Endothelial cell of hepatic sinusoid (primary cell): ENCODE results near the gene RIPOR3.
"Not testable (repeated sequence)": the region's sequence is repeated elsewhere in the genome, so short reads cannot be mapped to it uniquely, and the experiment has no call there.

Source experiments
- in situ Hi-C: cut with HindIII; loops from 2 replicates; pipeline ENCODE4 v1.10.0; 2017; ENCODE audit warnings: low sequenced_read_pairs

Gene RIPOR3

DNA sequence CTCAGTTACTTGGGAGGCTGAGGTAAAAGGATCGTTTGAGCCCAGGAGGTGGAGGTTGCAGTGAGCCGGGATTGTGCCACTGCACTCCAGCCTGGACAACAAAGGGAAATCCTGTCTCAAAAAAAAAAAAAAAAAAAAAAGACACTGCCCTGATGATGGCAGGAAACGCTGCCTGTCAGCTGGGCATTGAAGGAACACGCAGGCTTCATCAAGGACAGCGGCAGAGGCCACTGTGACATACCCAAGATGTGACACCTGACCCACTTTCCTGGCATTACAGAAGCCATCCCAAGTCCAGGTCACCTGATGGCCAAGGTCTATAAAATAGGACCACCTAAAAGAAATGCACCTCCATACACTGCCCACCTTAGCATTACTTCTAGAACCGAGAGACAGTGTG, 75.9 kb downstream of the RIPOR3 start:
- in situ Hi-C loops = no loop called here

DNA sequence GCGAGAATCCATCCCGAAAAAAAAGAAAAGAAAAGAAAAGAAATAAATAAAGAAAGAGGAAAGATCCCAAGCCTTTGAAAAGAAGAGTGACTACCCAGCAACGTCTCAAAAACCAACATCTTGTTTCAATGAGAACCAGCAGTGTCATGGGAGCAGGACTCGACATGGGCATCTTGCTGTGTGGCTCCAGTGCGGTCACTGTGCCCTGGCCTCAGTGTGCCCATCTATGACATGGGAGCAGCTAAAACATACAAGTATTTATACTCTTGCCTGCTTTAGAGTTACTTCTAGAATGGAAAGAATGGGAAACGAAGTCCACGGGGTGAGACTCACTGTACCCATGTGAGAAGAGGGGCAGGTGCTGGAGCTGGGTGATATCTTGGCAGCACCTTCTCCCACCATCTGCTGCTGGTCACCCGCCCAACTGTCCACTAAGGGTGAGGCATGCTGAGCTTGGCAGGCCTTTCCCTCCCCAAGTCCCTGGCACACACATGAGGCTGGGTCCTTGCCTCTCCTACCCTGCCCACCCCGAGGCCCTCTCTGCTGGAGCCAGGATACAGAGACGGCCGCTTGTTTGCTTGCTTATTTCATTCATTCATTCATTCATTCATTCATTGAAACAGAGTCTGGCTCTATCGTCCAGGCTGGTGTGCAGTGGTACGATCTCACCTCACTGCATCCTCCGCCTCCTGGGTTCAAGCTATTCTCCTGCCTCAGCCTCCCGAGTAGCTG, 77.7 kb downstream of the RIPOR3 start:
- in situ Hi-C loops = no loop called here

DNA sequence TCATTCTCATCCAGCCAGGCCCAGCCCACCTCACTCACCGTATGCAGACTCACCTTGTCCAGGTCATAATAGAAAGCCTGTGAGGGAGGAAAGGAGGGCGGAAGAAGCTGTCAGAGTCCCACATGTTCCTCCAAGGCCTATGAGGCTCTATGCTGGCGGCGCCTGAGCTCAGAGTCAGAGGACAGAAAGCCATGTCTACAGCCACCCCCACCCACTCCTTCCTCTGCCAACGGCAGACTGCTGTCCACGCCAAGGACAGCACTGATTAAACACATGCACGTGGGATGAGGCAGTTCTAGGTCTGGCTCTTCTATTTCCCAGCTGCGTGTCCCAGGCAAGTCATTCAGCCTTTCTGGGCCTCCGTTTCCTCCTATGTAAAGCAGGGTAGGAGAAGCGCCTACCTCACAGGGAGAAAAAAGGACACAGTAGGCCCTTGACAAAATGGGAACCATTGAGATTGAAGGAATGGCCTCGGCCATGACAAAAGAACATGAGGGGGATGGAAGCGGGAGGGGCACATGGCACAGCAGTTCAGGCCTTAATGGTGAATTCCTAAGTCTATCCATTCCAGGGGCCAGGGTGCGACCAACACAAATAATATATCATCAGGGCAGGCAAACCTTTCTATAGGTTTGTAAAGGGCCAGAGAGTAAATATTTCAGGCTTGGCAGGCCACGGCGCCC, 80.1 kb downstream of the RIPOR3 start:
- in situ Hi-C loops = no loop called here

DNA sequence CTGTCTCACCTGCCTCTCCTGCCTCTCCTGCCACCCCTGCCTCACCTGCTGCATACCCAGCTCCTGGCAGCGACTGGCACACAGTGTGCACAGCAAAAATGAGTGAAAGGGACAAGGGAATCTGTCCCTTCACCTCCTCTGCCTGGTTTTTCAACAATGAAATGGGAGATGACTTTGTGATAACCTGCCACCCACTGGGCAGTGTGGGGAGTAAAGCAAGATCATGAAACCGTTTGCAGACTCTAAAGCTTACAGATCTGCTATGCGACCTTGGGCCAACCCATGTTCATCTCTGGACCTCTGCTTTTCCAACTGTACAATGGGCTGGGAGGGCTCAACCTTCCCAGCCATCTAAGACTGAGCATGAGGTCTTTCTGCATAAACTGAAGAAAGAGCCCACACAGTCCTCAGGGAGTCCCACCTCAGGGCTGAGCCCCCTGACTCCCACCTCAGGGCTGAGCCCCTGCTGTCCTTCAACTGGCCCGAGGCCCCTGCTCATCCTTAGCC, 81.1 kb downstream of the RIPOR3 start:
- in situ Hi-C loops = no loop called here

DNA sequence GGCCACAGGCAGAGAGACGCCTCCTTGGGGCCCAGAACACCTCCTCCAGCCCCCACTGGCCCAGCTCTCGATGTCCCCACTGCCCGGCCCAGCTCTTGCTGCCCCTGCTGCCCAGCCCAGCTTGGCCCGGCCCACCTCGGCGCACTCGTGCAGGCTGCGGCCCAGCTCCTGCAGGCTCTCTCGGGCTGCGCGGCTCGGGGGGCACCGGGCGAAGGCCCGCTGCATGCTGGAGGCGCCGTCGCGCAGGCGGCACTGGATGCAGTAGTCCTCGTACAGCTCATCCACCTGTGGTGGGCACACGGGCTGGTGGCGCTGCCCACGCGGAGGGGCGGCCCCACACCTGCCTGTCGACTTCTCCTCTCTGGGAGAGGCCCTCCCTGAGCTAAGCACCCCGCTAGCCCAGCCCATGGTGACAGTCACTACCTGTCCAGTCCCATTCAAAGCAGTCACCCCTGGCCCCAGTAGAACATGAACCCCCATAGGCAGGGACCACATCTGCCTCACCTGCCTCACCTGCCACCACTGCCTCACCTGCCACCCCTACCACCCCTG, 81.8 kb downstream of the RIPOR3 start:
- in situ Hi-C loops = no loop called here

DNA sequence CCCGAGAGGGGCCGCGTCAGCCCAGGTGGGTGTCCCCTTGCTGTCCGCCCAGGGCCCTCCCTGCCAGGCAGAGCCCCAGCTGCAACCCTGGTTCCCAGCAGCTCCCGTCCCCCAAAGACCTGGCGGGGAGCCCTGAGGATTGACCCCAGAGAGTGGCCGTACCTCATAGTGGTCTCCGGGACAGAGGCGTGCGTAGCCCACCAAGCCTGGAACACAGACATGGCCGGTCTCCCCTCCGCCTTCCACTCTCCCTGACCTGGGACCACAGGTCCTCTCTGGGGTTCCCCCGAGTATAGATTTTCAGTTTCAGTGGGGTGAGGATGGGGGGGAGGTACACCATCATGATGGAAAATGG, 82.6 kb downstream of the RIPOR3 start:
- in situ Hi-C loops = no loop called here

DNA sequence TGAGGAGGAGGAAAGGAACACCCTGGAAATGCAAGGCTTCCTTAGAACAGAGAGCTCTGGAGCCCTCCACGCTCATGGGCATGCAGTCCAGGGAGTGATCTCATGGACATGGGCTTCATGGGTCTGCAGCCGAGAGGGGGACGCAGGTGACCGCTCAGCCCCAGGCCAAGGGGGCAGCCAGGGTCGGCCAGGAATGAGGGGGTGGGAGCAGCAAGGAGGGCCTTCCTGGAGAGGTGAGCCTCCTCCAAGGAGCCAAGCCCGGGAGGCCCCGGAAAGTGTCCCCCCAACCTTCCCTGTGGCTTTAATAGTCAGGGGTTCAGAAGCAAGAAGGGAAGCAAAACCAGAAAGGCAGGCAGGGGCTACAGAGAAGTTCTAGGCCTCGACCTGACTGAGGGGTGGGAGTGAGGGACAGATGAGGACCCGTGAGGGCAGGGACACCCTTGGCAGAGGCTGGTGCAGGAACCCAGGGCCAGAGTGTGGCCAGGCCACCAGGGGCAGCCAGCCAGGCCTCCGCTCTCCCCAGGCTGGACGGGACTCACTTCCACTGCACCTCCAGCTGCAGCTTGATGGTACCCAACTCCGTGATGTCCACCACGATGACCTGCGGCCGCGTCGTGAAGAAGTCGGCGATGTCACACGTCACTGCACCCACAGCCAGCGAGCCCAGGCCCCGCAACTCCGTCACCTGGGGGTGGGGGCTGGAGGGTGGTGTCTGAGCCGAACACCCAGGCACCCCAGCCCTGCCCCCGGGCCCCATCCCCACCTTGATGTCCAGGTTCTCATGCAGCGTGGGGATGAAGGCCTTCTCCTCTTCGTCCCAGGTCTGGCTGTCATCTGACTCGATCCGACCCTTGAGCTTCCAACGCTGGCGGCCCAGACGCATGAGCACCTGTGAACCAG, 83.2 kb downstream of the RIPOR3 start:
- in situ Hi-C loops = no loop called here

DNA sequence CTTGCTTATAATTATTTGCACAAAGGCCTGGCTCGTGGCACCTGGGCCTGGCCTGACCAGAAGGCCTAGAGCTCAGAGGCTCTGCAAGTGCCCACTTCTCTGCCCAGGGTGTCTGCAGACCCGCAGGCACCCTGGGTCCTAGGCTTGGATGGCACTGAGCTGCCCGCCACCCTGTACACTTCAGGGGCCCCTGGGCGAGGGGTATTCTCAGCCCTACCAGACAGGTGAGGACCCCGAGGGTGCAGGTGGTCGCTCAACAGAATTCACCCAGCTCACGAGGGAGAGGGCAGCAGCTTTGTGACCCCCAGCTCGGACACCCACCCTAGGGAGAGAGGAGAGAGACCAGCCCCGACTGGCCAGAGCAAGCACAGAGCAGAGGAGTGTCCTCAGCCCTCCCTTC, 83.9 kb downstream of the RIPOR3 start:
- in situ Hi-C loops = no loop called here

DNA sequence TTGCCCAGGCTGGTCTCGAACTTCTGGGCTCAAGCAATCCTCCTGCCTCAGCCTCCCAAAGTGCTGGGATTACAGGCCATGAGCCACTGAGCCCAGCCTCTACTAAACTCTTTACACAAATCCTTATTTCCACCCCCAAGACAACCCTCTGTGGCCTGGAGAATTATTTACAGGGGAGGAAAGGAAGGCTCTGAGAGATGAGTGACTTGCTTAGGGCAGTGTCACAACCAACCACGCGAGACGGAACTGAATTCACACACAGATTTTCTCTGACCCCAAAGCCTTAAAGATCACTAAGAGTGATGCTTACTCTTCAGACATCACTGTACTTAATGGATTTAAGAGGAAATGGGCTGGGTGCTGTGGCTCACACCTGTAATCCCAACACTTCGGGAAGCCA, 86.2 kb downstream of the RIPOR3 start:
- in situ Hi-C loops = no loop called here

DNA sequence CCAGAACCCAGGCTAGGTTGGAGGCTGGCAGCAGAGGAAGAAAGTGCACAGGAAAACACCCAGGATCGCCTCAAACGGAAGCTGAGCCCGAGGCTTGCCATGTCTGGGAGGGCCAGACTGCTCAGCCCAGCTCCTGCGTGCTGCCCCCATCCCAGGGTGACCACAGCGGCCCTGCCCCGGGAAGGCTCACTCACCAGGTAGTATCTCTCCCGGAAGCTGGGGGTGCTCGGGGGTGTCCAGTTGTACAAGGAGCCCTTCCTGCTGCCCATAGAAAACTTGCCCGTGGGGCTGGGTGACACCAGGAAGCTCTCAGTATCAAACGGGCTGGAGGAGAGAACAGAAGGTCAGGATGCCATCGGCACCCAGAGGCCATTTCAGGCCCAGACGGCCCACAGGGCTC, 86.9 kb downstream of the RIPOR3 start:
- in situ Hi-C loops = no loop called here

DNA sequence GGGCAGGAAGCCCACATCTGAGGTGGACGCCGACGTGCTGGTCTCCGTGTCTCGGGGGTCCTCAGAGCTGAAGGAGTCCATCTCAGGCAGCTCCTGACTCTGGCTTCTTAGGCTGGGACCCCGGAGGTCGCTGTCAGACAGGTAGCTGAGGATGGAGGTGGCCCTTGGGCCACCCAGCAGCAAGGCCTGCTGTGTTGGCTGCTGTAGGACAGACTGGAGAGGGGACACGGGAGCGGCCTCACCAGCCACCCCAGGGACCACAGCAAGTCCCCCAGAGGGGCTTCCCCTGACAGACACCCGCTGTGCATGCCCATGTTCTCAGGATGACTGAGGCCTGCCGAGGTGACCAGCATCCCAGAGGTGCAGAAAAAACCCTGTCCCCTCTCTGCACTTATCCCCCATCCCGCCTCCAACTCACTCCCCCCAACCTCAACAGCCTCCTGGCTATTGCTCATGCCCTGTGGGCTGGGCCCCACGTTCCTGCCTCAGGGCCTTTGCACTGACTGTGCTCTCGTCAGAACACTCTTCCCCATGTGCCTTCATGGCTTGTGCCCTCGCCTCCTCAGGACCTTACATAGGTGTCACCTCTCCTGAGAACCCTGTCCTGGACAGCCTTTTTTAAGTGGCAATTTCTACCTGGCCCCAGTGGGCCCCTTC, 88.8 kb downstream of the RIPOR3 start:
- in situ Hi-C loops = no loop called here

DNA sequence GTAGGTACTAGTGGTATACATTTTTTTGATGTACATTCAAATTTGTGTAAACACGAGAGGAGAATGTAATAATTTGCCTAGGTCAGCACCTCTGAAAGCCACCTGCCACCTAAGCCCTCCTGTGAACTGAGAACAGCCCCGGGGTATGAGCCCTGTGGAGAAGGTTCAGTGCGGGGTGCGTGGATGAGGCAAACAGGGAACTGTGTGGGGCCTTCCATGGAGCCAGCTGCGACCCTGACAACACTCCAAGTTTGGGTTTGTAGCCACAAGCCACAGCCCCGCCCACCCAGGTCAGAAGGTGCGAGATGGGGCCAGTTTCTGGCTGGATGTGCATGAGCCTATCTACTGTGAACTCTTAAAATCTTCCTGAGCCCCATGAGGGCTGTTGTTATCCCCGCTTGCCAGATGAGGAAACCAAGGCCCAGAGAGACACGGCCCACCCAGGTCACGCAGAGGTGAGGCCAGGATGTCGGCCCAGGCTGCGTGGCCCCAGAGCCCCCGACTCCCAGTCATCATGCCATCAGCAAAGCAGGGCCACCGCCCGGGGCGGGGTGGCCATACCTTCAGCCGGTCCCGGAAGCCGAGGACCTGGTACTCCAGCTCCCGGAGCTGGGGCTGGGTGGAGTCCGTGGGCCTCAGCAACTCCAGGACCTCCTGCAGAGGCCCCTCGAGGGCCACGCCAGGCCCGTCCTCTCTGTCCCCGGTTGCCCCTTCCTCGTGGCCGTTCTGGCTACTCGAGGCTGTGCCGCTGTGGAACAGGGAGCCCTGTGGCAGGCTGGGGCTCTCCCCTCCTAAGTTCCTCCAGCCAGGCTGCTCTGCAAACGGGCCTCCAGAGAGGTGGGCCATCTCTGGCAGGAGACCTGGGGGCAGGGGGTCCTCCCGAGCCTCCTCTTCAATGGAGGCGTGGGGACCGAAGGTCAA, 89.6 kb downstream of the RIPOR3 start:
- in situ Hi-C loops = no loop called here

DNA sequence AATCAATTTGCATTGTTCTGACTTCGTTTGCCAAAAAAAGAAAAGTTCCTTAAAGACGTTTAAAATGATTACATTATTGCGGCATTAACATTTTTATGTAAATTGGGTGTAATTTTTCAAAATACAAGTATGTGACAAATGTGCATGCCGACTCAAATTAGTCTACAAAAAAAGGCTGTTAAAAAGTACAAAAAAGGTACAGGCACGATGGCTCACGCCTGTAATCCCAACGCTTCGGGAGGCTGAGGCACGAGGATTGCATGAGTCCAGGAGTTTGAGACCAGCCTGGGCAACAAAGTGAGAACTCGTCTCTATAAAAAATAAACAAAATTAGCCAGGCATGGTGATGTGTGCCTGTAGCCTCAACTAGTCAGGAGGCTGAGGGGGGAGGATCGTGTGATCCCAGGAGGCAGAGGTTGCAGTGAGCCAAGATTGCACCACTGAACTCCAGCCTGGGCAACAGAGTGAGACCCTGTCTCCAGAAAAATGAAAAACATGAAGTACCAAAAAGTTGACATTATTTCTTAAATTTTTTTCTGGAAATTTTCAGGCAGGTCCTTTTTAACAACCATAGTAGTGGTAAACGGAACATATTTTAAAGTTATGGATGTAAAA, 91.0 kb downstream of the RIPOR3 start:
- in situ Hi-C loops = no loop called here

DNA sequence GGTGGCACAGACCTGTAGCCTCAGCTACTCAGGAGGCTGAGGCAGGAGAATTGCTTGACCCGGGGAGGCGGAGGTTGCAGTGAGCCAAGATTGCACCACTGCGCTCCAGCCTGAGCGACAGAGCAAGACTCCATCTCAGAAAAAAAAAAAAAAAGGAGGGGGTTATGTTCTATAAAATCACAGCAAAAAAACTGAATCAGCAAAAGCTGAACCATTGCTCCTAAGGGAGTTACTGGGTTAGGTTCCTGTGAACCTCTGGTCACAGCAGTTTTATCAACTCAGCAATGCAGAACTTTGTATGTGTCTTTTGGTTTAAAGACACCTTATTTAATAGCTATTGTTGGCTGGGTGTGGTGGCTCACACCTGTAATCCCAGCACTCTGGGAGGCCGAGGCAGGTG, 92.6 kb downstream of the RIPOR3 start:
- in situ Hi-C loops = not testable (repeated sequence)

DNA sequence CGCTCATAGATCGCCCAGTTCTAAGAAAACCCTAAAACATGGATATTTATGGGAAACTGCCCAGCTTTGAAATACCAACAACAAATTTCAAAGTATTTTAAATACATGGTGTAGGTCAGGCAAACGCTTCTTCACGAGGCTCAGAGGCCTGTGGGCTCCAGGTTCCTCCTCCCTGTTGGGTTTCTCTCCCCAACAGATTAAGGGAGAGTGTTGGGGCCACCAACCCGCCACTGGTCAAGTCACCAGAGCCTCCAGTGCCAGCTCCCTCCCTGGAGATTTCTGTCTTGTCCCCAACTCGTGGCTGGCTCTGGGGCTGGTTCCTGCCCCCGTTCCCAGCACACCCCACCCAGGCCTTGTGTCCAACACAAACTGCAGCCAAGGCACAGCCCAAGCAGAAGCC, 93.3 kb downstream of the RIPOR3 start:
- in situ Hi-C loops = no loop called here

DNA sequence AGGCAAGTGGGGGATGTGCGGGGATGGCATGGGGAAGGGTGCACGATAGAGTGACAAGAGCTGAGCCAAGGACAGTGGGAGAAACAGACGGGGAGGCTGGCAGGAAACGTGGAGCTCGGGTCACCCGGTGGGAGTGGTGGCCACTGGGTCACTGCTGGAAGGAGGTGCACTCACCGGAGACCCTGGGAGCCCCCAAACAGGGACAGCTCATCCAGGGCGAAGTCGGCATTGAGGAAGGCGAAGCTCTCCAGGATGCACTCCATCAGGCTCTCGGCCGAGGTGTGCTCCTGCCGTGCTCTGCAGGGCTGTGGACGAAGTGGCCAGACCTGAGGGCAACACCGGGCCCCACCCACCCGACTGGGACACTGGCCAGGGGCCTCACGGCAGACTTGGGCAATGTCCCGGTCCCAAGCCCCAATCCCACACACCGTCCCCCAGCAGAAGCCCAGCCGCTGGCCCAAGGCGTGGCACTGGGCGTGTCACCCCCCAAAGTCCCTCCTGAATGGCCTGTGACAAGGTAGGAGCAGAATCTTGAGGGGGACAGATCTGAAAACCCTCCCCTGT, 93.9 kb downstream of the RIPOR3 start:
- in situ Hi-C loops = no loop called here

DNA sequence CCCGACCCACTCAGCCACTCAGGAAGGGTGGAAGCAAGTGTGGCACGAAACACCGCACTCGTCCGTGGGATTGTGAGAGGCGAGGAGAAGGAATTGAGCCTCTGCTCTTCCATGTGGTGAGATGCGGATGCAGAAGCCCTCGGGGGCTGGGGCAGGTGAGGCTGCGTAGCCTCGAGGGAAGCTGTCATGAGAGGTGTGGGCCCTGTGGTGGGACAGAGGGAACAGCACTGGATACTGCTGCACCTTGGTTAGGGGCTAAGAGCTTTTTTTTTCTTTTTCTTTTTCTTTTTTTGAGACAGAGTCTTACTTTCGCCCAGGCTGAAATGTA, 94.7 kb downstream of the RIPOR3 start:
- in situ Hi-C loops = no loop called here

DNA sequence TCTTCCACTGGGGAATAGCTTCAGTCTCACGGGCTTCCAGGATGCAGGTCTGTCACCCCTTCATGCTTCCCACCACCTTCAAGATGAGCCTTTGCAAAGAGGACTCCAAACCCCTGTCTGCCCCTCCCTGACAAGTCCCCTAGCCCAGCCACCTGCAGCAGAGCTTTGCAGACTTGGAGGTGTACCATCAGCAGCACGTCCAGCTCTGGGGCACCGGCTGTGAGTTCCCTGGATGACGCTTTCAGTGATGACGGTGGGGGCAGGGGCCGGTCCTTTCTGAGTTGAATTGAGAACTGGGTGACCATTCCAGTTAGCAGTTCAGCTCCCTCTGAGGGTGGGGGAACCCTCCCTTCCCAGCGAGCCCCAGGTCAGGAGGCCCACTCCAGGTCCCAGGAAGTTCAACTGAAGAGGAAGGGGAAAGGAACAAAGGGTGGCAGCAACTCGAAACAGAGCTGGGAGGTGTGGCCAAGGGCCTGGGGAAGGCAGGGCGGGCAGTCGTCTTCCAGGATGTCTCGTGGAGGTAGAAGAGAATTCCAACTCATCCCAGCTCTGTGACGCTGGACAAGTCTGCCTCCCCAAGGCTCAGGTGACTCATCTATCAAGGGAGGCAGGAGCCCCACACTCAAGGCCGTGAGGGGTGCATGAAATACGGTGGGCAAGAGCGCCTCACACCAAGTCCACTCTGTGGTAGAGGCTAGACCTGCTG, 95.2 kb downstream of the RIPOR3 start:
- in situ Hi-C loops = no loop called here
